ENCODE results near the gene PLCD1.

The PLCD1 gene

GRCh38 chr3:38019658-38020341 is 9.6 kb downstream of the PLCD1 start:
- no peak for ATAC-seq
- TF ChIP-seq CSDC2 (CRISPR knock-in tag; IDR thresholded peaks at IDR 0.05), result no peak
- TF ChIP-seq ISL1 (CRISPR knock-in tag; IDR thresholded peaks at IDR 0.05), result no peak
- TF ChIP-seq, protein P1, sequence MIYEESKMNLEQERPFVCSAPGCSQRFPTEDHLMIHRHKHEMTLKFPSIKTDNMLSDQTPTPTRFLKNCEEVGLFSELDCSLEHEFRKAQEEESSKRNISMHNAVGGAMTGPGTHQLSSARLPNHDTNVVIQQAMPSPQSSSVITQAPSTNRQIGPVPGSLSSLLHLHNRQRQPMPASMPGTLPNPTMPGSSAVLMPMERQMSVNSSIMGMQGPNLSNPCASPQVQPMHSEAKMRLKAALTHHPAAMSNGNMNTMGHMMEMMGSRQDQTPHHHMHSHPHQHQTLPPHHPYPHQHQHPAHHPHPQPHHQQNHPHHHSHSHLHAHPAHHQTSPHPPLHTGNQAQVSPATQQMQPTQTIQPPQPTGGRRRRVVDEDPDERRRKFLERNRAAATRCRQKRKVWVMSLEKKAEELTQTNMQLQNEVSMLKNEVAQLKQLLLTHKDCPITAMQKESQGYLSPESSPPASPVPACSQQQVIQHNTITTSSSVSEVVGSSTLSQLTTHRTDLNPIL (CRISPR knock-in tag; IDR thresholded peaks at IDR 0.05; ENCODE audit: low read depth), result no peak
- no peak for TF ChIP-seq ZNF565 (CRISPR knock-in tag; conservative IDR thresholded peaks at IDR 0.05; ENCODE audit: low read depth)
- TF ChIP-seq ZC3H10 (CRISPR knock-in tag; IDR thresholded peaks at IDR 0.05), result no peak
- TF ChIP-seq ESRRG (CRISPR knock-in tag; IDR thresholded peaks at IDR 0.05), result no peak
- TF ChIP-seq, protein P2, sequence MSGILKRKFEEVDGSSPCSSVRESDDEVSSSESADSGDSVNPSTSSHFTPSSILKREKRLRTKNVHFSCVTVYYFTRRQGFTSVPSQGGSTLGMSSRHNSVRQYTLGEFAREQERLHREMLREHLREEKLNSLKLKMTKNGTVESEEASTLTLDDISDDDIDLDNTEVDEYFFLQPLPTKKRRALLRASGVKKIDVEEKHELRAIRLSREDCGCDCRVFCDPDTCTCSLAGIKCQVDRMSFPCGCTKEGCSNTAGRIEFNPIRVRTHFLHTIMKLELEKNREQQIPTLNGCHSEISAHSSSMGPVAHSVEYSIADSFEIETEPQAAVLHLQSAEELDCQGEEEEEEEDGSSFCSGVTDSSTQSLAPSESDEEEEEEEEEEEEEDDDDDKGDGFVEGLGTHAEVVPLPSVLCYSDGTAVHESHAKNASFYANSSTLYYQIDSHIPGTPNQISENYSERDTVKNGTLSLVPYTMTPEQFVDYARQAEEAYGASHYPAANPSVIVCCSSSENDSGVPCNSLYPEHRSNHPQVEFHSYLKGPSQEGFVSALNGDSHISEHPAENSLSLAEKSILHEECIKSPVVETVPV (CRISPR knock-in tag; IDR thresholded peaks at IDR 0.05), result no peak
- TF ChIP-seq PPARA (CRISPR knock-in tag; IDR thresholded peaks at IDR 0.05; ENCODE audit: borderline replicate concordance), result no peak
- no peak for TF ChIP-seq ZFP30 (CRISPR knock-in tag; IDR thresholded peaks at IDR 0.05)
- TF ChIP-seq GLIS3 (CRISPR knock-in tag; IDR thresholded peaks at IDR 0.05), result no peak
- TF ChIP-seq ARNTL (CRISPR knock-in tag; IDR thresholded peaks at IDR 0.05; ENCODE audit: borderline replicate concordance, low read depth), result no peak
- no peak for TF ChIP-seq ZNF8 (CRISPR knock-in tag; IDR thresholded peaks at IDR 0.05)
- TF ChIP-seq ZFP3 (CRISPR knock-in tag; IDR thresholded peaks at IDR 0.05), result no peak
- TF ChIP-seq OSR1 (CRISPR knock-in tag; IDR thresholded peaks at IDR 0.05), result no peak
- TF ChIP-seq ZNF70 (CRISPR knock-in tag; IDR thresholded peaks at IDR 0.05), result no peak
- TF ChIP-seq POU6F1 (CRISPR knock-in tag; IDR thresholded peaks at IDR 0.05; ENCODE audit: borderline replicate concordance, low read depth), result no peak
- TF ChIP-seq RARB (CRISPR knock-in tag; IDR thresholded peaks at IDR 0.05), result no peak
- TF ChIP-seq TSHZ2 (CRISPR knock-in tag; IDR thresholded peaks at IDR 0.05), result no peak
- no peak for TF ChIP-seq TOX (CRISPR knock-in tag; IDR thresholded peaks at IDR 0.05; ENCODE audit: borderline replicate concordance)

DNA sequence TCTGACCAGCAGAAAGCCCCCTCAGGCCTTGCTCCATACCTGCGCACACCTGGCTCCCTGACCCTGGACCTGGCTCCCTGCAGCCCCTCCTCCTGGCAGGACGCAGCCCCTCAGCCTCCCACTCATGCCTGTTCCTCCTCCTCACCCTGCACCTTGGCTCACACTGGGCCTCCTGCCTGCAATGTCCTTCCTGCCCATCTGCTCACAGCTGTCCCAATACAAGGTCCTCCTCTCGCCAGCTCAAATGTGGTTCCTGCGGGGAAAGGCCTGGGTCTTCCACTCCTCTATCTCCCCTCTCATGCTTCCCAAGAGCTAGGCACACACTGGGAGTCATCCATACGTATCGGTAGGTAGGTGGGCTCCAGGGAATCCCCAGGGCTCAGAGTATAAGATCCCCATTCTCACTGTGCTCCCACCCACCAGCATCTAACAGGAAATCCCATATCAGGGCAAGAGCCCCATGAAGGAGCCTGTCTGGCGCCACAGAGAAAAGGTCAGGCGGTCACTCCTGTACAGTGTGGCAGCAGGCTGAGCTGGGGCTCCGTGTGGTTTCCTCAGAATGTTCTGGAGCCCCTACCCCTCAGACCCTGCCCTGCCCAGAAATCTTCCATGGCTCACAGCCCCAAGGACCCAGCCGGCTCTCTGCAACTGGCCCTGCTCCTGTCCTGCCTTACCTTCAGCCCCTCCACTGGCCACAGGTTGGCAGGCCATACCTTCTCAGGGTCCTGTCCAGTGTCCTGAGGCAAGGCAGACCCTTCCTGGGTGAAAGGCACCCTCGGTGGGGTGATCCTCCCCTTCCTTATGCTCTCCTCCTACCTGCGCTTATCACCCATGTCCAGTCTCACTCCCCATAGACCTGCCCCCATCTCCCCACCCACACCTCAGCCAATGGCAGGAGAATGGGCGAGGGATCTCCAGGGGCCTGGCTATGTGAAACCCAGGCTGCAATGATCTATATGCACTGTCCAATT is 10.9 kb downstream of the PLCD1 start:
- no peak for ATAC-seq
- TF ChIP-seq ARNTL (CRISPR knock-in tag; IDR thresholded peaks at IDR 0.05; ENCODE audit: borderline replicate concordance, low read depth) (no peak), ZC3H10 (CRISPR knock-in tag; IDR thresholded peaks at IDR 0.05) (no peak), ZNF8 (CRISPR knock-in tag; IDR thresholded peaks at IDR 0.05) (no peak), PPARA (CRISPR knock-in tag; IDR thresholded peaks at IDR 0.05; ENCODE audit: borderline replicate concordance) (no peak), ZNF565 (CRISPR knock-in tag; conservative IDR thresholded peaks at IDR 0.05; ENCODE audit: low read depth) (no peak), POU6F1 (CRISPR knock-in tag; IDR thresholded peaks at IDR 0.05; ENCODE audit: borderline replicate concordance, low read depth) (no peak), GLIS3 (CRISPR knock-in tag; IDR thresholded peaks at IDR 0.05) (no peak), PATZ1 (CRISPR knock-in tag; IDR thresholded peaks at IDR 0.05; ENCODE audit: borderline replicate concordance) (no peak), OSR1 (CRISPR knock-in tag; IDR thresholded peaks at IDR 0.05) (no peak), TCF4 (CRISPR knock-in tag; IDR thresholded peaks at IDR 0.05; ENCODE audit: borderline replicate concordance) (no peak), TSHZ2 (CRISPR knock-in tag; IDR thresholded peaks at IDR 0.05) (no peak)
- TF ChIP-seq, protein P1 (CRISPR knock-in tag; IDR thresholded peaks at IDR 0.05; ENCODE audit: low read depth), result no peak

All from SK-N-SH treated with all-trans-retinoic acid at 6 μM for 48 hours (cell line).